ENCODE measurements around the gene ATXN7L1. TPM values are rescaled to one million over a fixed set of nuclear protein-coding genes. Genes with fewer than 3 reads are reported as not detected.
A peak's percentile ranks its signal among the peaks of the same experiment; 100 is the strongest.
"Not testable (repeated sequence)": the region's sequence is repeated elsewhere in the genome, so short reads cannot be mapped to it uniquely, and the experiment has no call there.

Gene ATXN7L1
- total RNA-seq, 1 donor from 2014 or later, result 16.0 TPM

- no peak for TF ChIP-seq CTCF (conservative IDR thresholded peaks at IDR 0.05)
- Mint-ChIP-seq H3K9me3 (peaks cover 8% of the 10 kb centered on the region), H3K4me3 (no peak overlapping the region), H3K36me3 (peaks cover 25% of the 10 kb centered on the region), H3K27me3 (no peaks in the 10 kb centered on the region), H3K27ac (no peak overlapping the region), H3K4me1 (ENCODE audit: unreplicated experiment) (peaks cover 10% of the 10 kb centered on the region)
- no peak for DNase-seq (ENCODE audit: extremely low spot score, unreplicated experiment)
Measured at GRCh38 chr7:105846404-105846803, 30.0 kb downstream of the ATXN7L1 start.

GRCh38 chr7:105844681-105845080, 31.7 kb downstream of the ATXN7L1 start:
- H3K4me3 Mint-ChIP-seq; DNase-seq (ENCODE audit: extremely low spot score, unreplicated experiment); H3K27ac Mint-ChIP-seq; H3K27me3 Mint-ChIP-seq; H3K9me3 Mint-ChIP-seq: not testable (repeated sequence)
- Mint-ChIP-seq H3K36me3 (peaks cover 28% of the 10 kb centered on the region), H3K4me1 (ENCODE audit: unreplicated experiment) (peaks cover 11% of the 10 kb centered on the region)

GRCh38 chr7:105841866-105842265, 34.5 kb downstream of the ATXN7L1 start:
- Mint-ChIP-seq H3K4me3 (no peak overlapping the region), H3K9me3 (peaks cover 4% of the 10 kb centered on the region), H3K27ac (no peak overlapping the region), H3K27me3 (no peaks in the 10 kb centered on the region), H3K36me3 (peaks cover 24% of the 10 kb centered on the region), H3K4me1 (ENCODE audit: unreplicated experiment) (peaks cover 22% of the 10 kb centered on the region)
- no peak for DNase-seq (ENCODE audit: extremely low spot score, unreplicated experiment)
- TF ChIP-seq CTCF (conservative IDR thresholded peaks at IDR 0.05), result no peak

GRCh38 chr7:105840981-105841749, 35.2 kb downstream of the ATXN7L1 start:
- Mint-ChIP-seq H3K27ac (no peak overlapping the region), H3K36me3 (peaks cover 20% of the 10 kb centered on the region), H3K4me3 (no peak overlapping the region), H3K9me3 (no peaks in the 10 kb centered on the region), H3K4me1 (ENCODE audit: unreplicated experiment) (peaks cover 23% of the 10 kb centered on the region), H3K27me3 (no peaks in the 10 kb centered on the region)
- no peak for TF ChIP-seq CTCF (conservative IDR thresholded peaks at IDR 0.05)
- no peak for DNase-seq (ENCODE audit: extremely low spot score, unreplicated experiment)

GRCh38 chr7:105839266-105839665, 37.1 kb downstream of the ATXN7L1 start:
- TF ChIP-seq CTCF (conservative IDR thresholded peaks at IDR 0.05), result no peak
- DNase-seq (ENCODE audit: extremely low spot score, unreplicated experiment), result no peak
- Mint-ChIP-seq H3K4me3 (no peak overlapping the region), H3K4me1 (ENCODE audit: unreplicated experiment) (peaks cover 25% of the 10 kb centered on the region), H3K27ac (no peak overlapping the region), H3K9me3 (no peaks in the 10 kb centered on the region), H3K36me3 (peaks cover 13% of the 10 kb centered on the region), H3K27me3 (no peaks in the 10 kb centered on the region)

- peaks cover 13% of the 10 kb centered on the region for H3K36me3 Mint-ChIP-seq
Measured at GRCh38 chr7:105838627-105839231, 37.7 kb downstream of the ATXN7L1 start.

More at GRCh38 chr7:105838627-105839231, 37.7 kb downstream of the ATXN7L1 start:
- no peaks in the 10 kb centered on the region for H3K27me3 Mint-ChIP-seq
- no peaks in the 10 kb centered on the region for H3K9me3 Mint-ChIP-seq
- H3K4me3 Mint-ChIP-seq, result no peak overlapping the region
- H3K27ac Mint-ChIP-seq, result peak overlapping the region; percentile 55
- no peak for TF ChIP-seq CTCF (conservative IDR thresholded peaks at IDR 0.05)
- DNase-seq (ENCODE audit: extremely low spot score, unreplicated experiment), result no peak
- H3K4me1 Mint-ChIP-seq (ENCODE audit: unreplicated experiment), result peaks cover 25% of the 10 kb centered on the region

All from type B pancreatic cell (in vitro differentiated cells).